HUES64 (cell line): ENCODE data around the gene BLVRB.

Experiments
- H3K27ac ChIP-seq: 2 replicates; pipeline ENCODE4 v1.7.0; 2013; ENCODE audit warnings: low read depth, low read length, inconsistent platforms
- H3K27me3 ChIP-seq: 2 replicates; pipeline ENCODE4 v1.6.1; 2013; ENCODE audit warnings: mild to moderate bottlenecking, low read length; ENCODE audit not compliant: insufficient read depth
- H3K36me3 ChIP-seq: 2 replicates; pipeline ENCODE4 v1.6.1; 2013; ENCODE audit warnings: mild to moderate bottlenecking, low read length; ENCODE audit not compliant: insufficient read depth
- H3K4me1 ChIP-seq: 2 replicates; pipeline ENCODE4 v1.6.1; 2013; ENCODE audit warnings: mild to moderate bottlenecking, low read length, moderate library complexity; ENCODE audit not compliant: insufficient read depth
- H3K4me3 ChIP-seq: 2 replicates; pipeline ENCODE4 v1.5.1; 2013; ENCODE audit warnings: mild to moderate bottlenecking, low read length, moderate library complexity
- H3K9ac ChIP-seq: 2 replicates; pipeline ENCODE4 v1.6.1; 2013; ENCODE audit warnings: mild to moderate bottlenecking, low read depth, low read length
- H3K9me3 ChIP-seq: 2 replicates; pipeline ENCODE4 v1.6.1; 2013; ENCODE audit warnings: low read depth, low read length; ENCODE audit not compliant: insufficient read depth
- WGBS: fragments of 150-250, 120-280 bp; methylation state at CpG from one replicate; pipeline ENCODE4 v1.1.7; 2013; ENCODE audit warnings: missing lambda C conversion rate; 5-methylcytosine and 5-hydroxymethylcytosine counted together

The BLVRB gene

GRCh38 chr19:40446263-40446784 lies 19.2 kb downstream of the BLVRB start:
- Histone ChIP-seq H3K36me3 (peaks cover 15% of the 10 kb centered on the region), H3K9ac (peak overlapping the region; percentile 44; the same call in 1 of the 2 replicates), H3K4me3 (no peak overlapping the region), H3K4me1 (peaks cover 20% of the 10 kb centered on the region), H3K9me3 (no peaks in the 10 kb centered on the region), H3K27me3 (no peaks in the 10 kb centered on the region), H3K27ac (peak overlapping the region; percentile 84)
- 81% methylated on average over 8 of the region's 8 CpGs for WGBS

- 59% methylated on average over 9 of the region's 9 CpGs for WGBS
- H3K27ac ChIP-seq = peak overlapping the region; percentile 84
- peak overlapping the region; percentile 44; the same call in 1 of the 2 replicates for H3K9ac ChIP-seq
- peaks cover 20% of the 10 kb centered on the region for H3K4me1 ChIP-seq
- H3K27me3 ChIP-seq = no peaks in the 10 kb centered on the region
- no peaks in the 10 kb centered on the region for H3K9me3 ChIP-seq
- no peak overlapping the region for H3K4me3 ChIP-seq
- peaks cover 20% of the 10 kb centered on the region for H3K36me3 ChIP-seq
Measured at GRCh38 chr19:40445780-40446262, 19.7 kb downstream of the BLVRB start.

GRCh38 chr19:40444825-40445312 lies 20.7 kb downstream of the BLVRB start:
- 26% methylated on average over 18 of the region's 18 CpGs for WGBS

GRCh38 chr19:40444000-40444824 lies 21.3 kb downstream of the BLVRB start, which contains the start of gene SERTAD3:
Gene SERTAD3 (minus strand): TSS chr19:40444335. CDS start chr19:40442080, 2,255 bp downstream.
- H3K4me1 ChIP-seq = peaks cover 20% of the 10 kb centered on the region
- peak within 1 kb of the TSS; percentile 93 for H3K27ac ChIP-seq
- no peaks in the 10 kb centered on the region for H3K9me3 ChIP-seq
- peaks cover 26% of the 10 kb centered on the region for H3K36me3 ChIP-seq
- H3K4me3 ChIP-seq = peak within 1 kb of the TSS; percentile 79
- under 1% methylated on average over 72 of the region's 72 CpGs for WGBS
- H3K27me3 ChIP-seq = no peaks in the 10 kb centered on the region
- peak within 1 kb of the TSS; percentile 91 for H3K9ac ChIP-seq

More at GRCh38 chr19:40444825-40445312, 20.7 kb downstream of the BLVRB start:
- H3K9me3 ChIP-seq = no peaks in the 10 kb centered on the region
- peak overlapping the region; percentile 70 for H3K9ac ChIP-seq
- no peaks in the 10 kb centered on the region for H3K27me3 ChIP-seq
- peak overlapping the region; percentile 67 for H3K27ac ChIP-seq
- peak overlapping the region; percentile 79 for H3K4me3 ChIP-seq
- H3K4me1 ChIP-seq = peaks cover 20% of the 10 kb centered on the region
- peaks cover 28% of the 10 kb centered on the region for H3K36me3 ChIP-seq

GRCh38 chr19:40443131-40443999 lies 22.2 kb downstream of the BLVRB start:
- H3K27ac ChIP-seq = peak overlapping the region; percentile 93
- under 1% methylated on average over 52 of the region's 52 CpGs for WGBS
- H3K4me1 ChIP-seq = peaks cover 20% of the 10 kb centered on the region
- peak overlapping the region; percentile 79 for H3K4me3 ChIP-seq
- H3K9me3 ChIP-seq = no peaks in the 10 kb centered on the region
- H3K27me3 ChIP-seq = no peaks in the 10 kb centered on the region
- H3K9ac ChIP-seq = peak overlapping the region; percentile 91
- H3K36me3 ChIP-seq = peaks cover 26% of the 10 kb centered on the region

- WGBS = 26% methylated on average over 22 of the region's 22 CpGs
- H3K36me3 ChIP-seq = peaks cover 26% of the 10 kb centered on the region
- peak overlapping the region; percentile 79 for H3K4me3 ChIP-seq
- no peaks in the 10 kb centered on the region for H3K27me3 ChIP-seq
- peak overlapping the region; percentile 71 for H3K9ac ChIP-seq
- no peaks in the 10 kb centered on the region for H3K9me3 ChIP-seq
- peak overlapping the region; percentile 62 for H3K27ac ChIP-seq
- H3K4me1 ChIP-seq = peaks cover 20% of the 10 kb centered on the region
Measured at GRCh38 chr19:40442328-40443130, 23.0 kb downstream of the BLVRB start.

- H3K27me3 ChIP-seq = no peaks in the 10 kb centered on the region
- WGBS = 95% methylated on average over 11 of the region's 11 CpGs
- peaks cover 26% of the 10 kb centered on the region for H3K36me3 ChIP-seq
- no peaks in the 10 kb centered on the region for H3K9me3 ChIP-seq
- peaks cover 20% of the 10 kb centered on the region for H3K4me1 ChIP-seq
- peak overlapping the region; percentile 79 for H3K4me3 ChIP-seq
- H3K27ac ChIP-seq = no peak overlapping the region
- peak overlapping the region; percentile 71; the same call in 1 of the 2 replicates for H3K9ac ChIP-seq
Measured at GRCh38 chr19:40441719-40442253, 23.8 kb downstream of the BLVRB start.

GRCh38 chr19:40438284-40438683 lies 27.3 kb downstream of the BLVRB start:
- Histone ChIP-seq H3K36me3 (peaks cover 26% of the 10 kb centered on the region), H3K27me3 (no peaks in the 10 kb centered on the region), H3K9me3 (no peaks in the 10 kb centered on the region), H3K9ac (no peak overlapping the region), H3K4me1 (peaks cover 13% of the 10 kb centered on the region), H3K27ac (no peak overlapping the region), H3K4me3 (no peak overlapping the region)
- 94% methylated on average over 3 of the region's 3 CpGs for WGBS

- peaks cover 14% of the 10 kb centered on the region for H3K4me1 ChIP-seq
- WGBS = 4% methylated on average over 48 of the region's 50 CpGs
- peak overlapping the region; percentile 58 for H3K4me3 ChIP-seq
- no peaks in the 10 kb centered on the region for H3K9me3 ChIP-seq
- H3K9ac ChIP-seq = peak overlapping the region; percentile 86
- H3K27me3 ChIP-seq = no peaks in the 10 kb centered on the region
- no peaks in the 10 kb centered on the region for H3K36me3 ChIP-seq
- peak overlapping the region; percentile 95 for H3K27ac ChIP-seq
Measured at GRCh38 chr19:40433391-40434216, 31.9 kb downstream of the BLVRB start.
